NCI-H1105 (cell line): ENCODE measurements around the gene TERT.
"Not testable (repeated sequence)": the region's sequence is repeated elsewhere in the genome, so short reads cannot be mapped to it uniquely, and the experiment has no call there.

ENCODE experiments used
- DNase-seq: peaks from one replicate; lab custom pipeline; 2025; lab: John Stamatoyannopoulos, UW

Gene TERT

DNA sequence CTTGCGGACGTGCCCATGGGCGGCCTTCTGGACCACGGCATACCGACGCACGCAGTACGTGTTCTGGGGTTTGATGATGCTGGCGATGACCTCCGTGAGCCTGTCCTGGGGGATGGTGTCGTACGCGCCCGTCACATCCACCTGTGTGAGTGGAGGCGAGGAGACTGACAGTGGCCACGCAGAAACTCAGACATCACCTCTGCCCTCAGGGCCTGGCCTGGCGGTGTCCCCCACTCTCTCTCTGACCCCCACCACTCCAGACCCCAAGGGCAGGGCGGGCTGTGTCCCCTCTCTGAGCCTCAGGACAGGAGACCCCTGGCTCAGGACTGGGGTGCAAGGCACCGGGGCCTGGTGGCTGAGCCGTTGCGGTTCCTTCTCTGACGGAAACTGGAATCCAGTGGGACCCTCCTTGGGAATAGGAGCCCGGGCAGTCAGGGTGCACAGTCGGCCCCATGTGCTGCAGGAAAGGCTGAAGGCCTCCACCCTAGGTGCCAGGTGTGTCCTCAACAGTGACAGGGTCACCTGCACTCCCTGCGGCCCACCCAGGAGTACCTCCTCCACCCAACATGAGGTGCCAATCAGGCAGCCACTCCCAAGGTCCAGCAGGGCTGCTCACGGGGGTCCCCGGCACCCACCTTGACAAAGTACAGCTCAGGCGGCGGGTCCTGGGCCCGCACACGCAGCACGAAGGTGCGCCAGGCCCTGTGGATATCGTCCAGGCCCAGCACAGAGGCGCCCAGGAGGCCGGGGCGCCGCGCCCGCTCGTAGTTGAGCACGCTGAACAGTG is 16.0 kb downstream of the TERT start:
- no peak for DNase-seq

DNA sequence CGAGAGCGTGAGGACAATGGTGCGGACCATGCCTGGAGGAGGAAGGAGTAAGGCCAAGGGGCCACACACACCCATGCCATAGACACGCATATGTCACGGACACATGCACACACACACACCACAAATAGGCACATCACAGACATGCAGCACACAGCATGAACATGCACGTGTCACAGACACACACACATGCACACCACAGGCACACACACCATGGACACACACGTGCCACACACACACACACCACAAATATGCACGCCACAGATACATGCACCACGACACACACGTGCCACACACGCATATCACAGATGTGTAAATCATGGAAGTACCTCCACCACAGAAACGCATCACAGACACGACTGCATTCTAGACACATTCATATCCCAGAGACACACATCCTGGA is 16.7 kb downstream of the TERT start:
- no peak for DNase-seq

DNA sequence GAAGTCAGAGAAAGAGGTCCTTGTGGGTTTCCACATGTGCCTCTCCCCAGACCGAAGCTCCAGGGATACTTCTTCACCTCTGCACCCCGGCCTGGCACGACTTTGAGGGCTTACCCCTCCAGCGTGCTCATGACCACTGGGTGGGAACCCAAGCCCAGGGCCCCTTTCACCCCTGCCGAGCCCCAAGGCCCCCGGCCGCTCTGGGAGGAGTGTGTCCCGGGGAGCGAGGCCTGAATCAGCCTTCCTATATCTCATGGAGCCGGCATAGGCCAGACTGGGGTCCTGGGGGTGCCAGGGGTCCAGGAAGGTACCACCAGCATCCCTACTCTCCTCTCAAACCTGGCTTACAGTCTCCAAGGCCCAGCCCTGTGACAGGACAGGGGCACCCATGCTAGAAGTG is 17.1 kb downstream of the TERT start:
- DNase-seq, result no peak

DNA sequence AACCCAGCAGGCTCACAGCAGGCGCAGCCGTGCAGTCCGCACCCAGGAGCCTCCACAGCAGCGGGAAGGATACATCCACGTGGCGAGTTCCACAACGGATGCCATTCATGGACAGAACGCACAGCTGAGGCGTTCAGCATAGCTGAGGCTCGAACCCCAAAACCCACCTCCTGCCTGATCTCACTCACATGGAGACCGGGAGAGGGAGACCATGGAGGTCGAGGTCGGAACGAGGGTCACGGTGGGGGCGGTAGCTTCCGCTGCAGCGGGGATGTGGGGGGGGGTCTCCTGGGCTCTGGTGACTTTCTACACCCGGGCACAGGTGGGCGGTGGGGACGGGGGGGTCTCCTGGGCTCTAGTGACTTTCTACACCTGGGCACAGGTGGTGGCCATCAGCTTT is 17.5 kb downstream of the TERT start:
- DNase-seq, result no peak

DNA sequence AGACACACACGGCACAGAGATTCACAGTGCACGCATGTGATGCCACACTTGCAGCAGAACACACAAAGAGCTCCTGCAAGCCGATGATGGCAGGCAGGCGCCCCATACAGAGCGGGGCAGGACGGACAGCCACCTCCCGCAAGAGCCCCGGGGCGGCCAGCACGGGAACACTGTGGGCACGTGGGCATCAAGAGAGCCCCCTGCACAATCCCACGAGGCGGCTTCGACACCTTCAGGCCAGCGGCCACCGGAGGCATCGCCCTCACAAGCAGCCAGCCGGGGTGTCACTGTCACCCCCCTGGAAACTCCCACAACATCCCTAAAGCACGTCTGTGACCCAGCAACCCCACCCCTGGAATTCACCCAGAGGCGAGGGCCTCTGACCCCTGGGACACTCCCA is 17.9 kb downstream of the TERT start:
- no peak for DNase-seq

DNA sequence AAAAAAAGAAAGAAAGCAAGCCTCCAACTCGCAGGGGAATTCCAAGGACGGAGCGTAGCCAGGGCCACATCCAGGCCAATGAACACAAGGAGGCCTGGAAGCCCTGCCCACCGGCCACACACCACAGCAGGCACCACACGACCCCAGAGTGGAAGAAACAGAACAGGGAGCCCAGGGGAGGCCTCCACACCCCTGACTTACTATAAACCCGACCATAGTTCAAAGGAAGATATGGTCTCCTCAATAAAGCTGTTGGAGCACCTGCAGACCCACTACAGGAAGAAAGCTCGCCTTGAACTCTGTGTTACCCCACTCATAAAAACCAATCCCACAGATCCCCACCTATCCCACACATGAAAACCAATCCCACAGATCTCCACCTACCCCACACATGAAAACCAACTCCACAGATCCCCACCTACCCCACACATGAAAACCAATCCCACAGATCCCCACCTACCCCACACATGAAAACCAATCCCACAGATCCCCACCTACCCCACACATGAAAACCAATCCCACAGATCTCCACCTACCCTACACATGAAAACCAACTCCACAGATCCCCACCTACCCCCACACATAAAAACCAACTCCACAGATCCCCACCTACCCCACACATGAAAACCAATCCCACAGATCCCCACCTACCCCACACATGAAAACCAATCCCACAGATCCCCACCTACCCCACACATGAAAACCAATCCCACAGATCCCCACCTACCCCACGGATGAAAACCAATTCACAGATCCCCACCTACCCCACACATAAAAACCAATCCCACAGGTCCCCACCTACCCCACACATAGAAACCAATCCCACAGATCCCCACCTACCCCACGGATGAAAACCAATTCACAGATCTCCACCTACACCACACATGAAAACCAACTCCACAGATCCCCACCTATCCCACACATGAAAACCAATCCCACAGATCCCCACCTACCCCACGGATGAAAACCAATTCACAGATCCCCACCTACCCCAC is 19.2 kb downstream of the TERT start:
- not testable (repeated sequence) for DNase-seq

DNA sequence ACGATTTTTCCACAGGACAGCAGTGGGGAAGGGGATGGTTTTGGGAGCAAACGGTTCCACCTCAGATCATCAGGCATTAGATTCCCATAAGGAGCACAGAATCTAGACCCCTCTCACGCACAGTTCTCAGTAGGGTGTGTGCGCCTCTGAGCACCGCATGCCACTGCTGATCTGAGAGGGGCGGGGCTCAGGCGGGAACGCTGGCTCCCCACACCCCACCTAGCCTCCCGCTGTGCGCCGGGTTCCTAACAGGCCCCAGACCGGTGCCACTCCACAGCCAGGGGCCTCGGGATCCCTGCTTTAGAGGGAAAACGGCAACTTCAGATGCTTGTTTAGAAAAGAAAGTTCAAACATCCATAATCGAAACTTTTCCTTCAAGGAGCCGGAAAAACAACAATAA is 20.4 kb downstream of the TERT start:
- DNase-seq, result no peak

DNA sequence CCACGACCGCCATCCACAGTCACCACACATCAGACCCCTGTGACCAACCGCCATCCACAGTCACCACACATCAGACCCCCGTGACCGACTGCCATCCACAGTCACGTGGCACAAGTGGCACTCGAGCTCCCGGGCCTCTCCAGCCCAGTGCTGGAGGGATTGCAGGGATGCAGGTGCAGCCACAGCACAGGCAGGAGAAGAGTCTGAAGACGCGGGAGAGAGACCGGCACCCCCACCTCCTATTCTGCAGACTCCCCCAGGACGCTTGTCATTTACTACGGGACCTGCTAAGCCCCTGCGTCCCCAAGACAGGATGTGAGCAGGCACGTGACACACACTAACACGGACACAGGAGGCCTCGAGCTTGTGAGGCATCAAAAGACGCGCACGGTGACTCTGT is 21.1 kb downstream of the TERT start:
- DNase-seq, result no peak

DNA sequence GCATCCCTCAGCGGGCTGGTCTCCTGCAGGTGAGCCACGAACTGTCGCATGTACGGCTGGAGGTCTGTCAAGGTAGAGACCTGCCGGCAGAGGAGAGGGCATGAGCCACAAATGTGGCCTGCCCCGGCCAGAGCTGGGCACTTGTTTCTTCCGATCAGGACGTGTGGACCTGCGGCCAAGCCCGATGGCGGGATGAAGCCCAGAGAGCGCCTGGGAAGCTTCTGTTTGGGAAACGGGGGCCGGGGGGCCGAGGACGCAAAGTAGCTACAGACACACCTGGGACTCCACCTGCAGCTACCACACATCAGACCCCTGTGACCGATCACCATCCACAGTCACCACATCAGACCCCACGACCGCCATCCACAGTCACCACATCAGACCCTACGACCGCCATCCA is 22.7 kb downstream of the TERT start:
- DNase-seq, result no peak

DNA sequence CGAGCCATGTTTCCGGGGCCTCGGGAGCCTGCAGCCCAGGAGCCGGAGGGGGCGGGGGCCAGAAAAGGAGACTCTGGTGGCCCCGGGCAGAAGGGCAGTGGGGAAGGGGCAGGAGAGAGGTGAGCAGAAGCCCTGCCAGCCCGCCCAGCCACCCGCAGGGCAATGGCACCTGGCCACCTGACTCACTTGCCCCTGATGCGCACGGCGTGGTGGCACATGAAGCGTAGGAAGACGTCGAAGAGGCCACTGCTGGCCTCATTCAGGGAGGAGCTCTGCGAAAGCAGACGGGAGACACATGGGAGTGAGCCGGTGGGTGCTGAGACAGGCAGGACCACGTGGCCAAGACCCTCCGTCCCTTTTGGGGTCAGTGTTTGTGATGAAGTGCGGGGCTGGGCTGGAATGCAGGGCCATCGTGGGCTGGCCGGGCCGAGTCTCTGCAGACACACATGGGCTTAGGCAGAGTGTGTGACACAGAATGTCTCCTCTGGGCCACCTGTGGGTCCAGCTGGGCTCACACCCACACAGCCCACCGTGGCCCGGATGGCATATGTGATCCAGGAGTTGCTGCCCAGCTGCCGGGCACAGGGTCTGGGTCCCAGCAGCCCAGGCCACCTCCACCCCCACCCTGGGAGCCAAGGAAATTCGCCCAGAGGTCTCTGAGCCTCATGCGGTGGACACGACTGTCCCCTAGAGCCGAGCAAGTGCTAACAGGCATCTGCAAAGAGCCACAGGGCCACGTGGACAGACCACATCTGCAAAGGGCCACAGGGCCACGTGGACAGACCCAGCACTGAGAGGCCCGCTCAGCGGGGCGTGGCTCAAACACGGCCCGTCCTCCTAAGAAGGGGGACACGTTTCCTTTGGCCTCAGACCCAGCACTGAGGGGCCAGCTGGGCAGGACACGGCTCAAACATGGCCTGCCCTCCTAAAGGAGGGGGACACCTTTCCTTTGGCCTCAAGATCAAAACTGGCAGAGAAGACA is 23.6 kb downstream of the TERT start:
- no peak for DNase-seq

DNA sequence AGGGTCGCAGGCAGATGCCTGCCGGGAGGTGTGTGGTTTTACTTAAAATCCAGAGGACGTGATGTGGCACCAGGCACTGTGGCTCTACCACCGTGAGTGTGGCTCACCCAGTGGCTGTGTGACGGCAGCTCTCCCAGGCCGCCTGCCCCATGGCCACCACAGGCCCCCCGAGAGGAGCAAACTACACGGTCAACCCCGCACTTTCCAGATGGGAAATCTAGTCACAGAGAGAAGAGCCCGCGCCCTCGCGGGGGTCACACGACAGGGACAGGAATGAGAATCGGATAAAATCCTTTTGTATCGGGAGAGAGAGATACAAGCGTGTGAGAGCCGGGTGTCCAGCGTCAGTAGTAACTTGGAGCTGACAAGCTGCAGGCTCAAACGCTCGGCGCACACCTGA is 24.4 kb downstream of the TERT start:
- no peak for DNase-seq

DNA sequence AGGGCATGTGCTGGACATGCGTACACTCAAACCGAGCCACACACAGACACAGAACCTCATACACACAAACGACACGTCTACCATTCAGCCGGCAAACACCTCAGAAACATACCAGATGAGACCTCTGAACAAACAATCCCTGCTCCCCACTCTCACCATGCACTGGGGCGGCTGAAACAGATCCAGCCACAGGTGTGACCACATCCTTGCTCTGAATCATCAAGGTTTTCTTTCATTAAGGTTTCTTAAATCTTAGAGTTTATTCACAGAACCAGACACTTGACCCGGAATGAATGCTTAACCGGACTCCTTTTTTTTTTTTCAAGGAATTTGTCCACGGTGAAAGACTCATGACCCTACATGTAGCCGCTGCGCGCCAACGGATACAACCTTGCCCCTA is 26.2 kb downstream of the TERT start:
- DNase-seq, result no peak

DNA sequence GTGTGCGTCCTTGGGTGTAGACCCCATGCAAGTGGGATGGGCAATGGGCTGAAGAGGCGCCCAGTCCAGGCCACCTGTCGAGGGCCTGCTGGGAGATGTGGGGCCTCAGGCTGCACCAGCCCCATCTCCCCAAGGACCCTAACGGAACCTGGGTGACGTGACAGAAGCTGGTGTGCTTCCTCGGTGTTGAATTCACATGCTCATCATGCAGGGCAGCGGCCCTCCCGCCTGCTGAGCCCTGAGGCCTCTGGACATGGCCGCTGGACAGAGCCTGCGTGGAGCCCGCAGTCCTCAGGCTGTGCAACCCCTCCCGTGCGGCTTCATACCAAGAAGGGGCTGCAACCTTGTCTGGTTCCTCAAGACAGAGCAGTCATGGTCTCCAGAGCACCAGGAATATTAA is 26.8 kb downstream of the TERT start:
- no peak for DNase-seq

DNA sequence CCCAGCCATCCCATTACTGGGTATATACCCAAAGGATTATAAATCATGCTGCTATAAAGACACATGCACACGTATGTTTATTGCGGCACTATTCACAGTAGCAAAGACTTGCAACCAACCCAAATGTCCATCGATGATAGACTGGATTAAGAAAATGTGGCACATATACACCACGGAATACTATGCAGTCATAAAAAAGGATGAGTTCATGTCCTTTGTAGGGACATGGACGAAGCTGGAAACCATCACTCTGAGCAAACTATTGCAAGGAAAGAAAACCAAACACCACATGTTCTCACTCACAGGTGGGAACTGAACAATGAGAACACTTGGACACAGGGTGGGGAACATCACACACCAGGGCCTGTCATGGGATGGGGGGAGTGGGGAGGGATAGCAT is 27.4 kb downstream of the TERT start:
- DNase-seq, result not testable (repeated sequence)

DNA sequence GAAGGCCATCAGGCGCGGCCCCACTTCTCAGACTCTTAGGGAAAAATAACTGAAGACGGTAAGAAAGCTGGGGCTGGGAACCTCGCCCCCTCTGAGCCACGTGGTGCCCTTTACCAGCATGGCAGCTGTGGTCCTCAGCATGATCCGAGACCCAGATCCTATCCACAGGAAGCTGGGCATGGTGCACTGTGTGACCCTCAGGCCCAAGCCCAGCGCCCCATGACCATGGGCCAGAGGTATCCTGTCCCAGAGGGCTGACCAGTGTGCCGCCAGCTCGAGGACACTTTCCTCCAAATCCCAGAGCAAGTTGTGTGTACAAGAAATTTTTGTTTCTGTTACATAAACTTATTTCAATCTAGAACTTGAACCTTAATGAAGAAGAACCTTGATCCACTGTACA is 28.1 kb downstream of the TERT start:
- DNase-seq, result no peak

DNA sequence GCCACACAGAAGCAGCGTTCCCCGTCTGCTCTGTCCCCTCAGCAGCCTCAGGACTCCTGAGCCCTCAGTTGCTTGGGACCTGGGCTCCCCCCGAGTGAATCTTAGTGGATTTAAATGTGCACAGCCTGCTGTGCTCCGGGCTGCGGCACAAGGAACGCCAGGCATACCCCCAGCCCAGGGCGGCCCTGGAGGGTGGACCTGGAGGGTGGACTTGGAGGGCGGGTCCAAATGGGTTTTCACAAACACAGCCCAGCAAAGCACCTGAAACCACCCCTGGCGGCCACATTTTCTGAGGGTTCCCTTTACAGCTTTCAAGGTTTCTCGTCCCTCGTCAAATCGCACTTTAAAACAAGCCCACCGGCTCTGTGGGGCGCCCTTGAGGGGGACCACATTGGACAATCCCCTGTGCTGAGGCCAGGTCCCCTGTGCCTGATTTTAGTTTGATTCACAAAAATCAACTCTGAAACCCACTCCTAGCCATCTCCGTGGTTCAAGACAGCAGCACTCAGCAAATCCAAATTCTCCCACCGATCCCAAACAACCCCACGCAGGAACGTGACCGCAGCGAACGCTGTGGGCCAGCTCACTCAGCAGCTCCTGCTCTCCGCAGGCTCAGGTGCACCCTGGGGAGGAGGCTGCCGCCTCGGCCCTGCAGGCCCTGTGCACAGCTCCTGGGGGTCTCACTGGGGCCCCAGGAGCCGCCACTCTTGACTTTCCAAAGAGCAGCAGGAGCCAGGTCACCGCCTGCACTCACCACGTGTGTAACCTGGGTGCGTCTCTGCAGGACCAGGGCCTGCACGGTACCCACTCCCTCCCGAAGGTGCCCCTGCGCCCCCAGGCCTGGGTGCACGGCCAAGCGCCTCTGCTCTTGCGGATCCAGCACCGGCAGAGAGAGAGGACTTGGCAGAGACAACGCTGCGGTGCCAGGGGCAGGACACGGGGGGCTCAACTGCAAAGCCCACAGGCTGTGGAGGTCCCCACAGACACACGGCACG is 29.1 kb downstream of the TERT start:
- DNase-seq, result no peak

DNA sequence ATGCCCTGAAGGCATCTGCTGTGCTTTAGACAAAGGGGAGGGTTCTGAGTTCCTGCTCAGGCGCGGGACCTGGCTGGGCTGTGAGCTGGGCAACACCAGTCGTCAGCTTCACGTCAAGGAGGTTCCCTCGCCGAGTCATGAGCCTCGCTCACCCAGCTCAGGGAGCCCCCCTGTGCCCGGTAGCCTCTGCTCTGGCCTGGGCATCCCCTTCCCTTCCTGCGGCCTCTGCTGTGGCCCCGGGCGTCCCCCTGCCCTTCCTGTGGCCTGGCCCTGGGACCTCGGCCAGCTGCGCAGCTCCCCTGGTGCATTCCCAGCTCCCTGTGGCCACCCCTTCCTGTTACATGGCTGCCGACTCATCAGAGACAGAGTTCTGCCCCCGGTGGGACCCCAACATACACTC is 29.8 kb downstream of the TERT start:
- no peak for DNase-seq

DNA sequence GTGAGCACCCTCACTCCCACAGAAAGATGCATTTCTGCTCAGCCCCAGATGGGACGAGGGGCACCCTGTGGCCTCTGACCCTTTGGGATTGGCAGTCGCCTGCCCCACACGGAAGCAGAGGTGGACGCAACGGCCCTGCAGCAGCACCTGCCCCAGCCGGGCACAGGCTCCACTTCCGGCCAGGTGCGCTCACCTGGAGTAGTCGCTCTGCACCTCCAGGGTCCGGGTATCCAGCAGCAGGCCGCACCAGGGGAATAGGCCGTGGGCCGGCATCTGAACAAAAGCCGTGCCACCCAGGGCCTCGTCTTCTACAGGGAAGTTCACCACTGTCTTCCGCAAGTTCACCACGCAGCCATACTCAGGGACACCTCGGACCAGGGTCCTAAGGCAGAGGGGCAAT is 30.7 kb downstream of the TERT start:
- no peak for DNase-seq

DNA sequence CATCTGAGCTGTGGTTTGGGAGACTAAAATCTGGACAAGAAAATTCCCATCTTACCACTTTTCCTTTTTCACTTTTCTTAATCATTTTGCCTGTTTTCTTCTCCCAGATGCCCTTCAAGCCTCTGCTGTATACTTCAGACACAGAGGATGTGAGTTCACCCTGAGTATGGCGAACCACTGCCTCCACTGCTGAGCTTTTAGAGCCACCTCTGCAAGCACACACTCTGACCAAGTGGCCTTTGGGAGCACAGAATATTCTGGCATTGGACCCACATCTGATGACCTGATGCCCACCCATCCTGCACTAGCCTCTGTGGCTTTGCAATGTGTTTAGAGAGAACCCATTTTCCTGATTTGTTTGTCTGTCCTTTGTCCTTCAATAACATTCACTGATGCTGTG is 32.5 kb downstream of the TERT start:
- DNase-seq, result no peak

DNA sequence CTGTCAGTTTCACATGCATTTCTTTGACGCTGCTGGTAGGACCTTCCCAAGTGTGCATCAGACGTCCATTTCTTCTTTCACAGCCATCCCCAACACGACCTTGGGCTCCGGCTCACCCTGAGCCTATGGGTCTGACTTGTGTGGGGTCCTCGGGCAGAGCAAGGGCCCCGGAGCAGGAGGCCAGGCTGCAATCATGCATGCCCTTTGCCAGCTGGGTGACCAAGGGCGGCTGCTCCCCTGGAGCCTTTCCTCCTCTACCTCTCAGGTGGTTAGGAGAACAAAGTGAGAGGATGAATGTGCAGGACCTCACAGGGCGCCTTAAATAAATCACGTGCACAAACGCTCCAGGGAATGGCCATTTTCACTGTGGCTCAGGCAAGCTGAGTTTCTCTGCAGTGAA is 33.2 kb downstream of the TERT start:
- DNase-seq, result no peak
